Measurements from ENCODE around the gene ZRANB2. TPM values are rescaled to one million over a fixed set of nuclear protein-coding genes. Genes with fewer than 3 reads are reported as not detected.

The ZRANB2 gene
- polyA plus RNA-seq, 1 donor from 2014 or later: 181 TPM

DNA sequence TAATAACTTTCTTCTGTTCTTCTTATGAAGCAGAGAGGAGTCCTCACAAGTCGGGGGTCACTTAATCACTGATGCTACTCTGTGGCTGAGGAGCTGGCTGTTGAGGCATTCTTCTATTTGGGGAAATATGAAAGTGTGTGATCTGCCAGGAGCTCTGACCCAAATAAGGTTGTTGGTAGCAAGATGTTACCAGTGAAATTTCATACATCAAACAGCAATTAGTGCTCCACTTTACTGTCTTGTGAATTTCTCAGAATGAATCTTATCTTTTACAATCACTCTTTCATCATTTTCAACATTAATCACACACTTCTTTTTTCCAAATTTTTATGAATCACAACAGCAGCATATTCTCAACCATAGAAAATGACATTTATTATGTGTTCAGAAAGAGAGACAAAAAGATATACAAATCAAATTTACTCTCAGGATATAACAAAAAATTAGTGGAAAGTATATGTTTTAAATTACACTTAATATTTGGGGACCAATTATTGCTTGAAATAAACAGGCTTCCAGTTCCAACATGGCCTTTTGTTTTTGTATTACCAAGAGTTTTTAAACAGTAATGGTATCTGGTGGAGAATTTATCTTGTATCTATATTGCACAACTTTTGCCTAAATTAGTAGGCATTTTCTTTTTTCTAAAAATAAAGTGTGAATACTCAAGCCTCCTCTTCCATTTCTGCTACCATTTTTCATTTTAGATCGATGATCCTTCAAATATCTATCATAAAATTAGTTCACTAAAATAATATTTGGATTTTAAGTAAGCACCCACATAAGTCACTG lies 42.8 kb downstream of the ZRANB2 start:
- no peaks in the 10 kb centered on the region for H3K27me3 ChIP-seq (ENCODE audit: insufficient read depth, low read depth, low read length)
- no peaks in the 10 kb centered on the region for H3F3A ChIP-seq (ENCODE audit: insufficient read depth, low read length, poor library complexity, severe bottlenecking)
- no peak overlapping the region for H2AFZ ChIP-seq (ENCODE audit: low read depth, low read length)
- no peak for TF ChIP-seq REST (IDR thresholded peaks at IDR 0.05; ENCODE audit: borderline replicate concordance)
- TF ChIP-seq POLR2AphosphoS5 (IDR thresholded peaks at IDR 0.05): no peak
- TF ChIP-seq, protein P1, sequence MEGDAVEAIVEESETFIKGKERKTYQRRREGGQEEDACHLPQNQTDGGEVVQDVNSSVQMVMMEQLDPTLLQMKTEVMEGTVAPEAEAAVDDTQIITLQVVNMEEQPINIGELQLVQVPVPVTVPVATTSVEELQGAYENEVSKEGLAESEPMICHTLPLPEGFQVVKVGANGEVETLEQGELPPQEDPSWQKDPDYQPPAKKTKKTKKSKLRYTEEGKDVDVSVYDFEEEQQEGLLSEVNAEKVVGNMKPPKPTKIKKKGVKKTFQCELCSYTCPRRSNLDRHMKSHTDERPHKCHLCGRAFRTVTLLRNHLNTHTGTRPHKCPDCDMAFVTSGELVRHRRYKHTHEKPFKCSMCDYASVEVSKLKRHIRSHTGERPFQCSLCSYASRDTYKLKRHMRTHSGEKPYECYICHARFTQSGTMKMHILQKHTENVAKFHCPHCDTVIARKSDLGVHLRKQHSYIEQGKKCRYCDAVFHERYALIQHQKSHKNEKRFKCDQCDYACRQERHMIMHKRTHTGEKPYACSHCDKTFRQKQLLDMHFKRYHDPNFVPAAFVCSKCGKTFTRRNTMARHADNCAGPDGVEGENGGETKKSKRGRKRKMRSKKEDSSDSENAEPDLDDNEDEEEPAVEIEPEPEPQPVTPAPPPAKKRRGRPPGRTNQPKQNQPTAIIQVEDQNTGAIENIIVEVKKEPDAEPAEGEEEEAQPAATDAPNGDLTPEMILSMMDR (IDR thresholded peaks at IDR 0.05; ENCODE audit: poor library complexity, severe bottlenecking): no peak
- TF ChIP-seq EP300 (conservative IDR thresholded peaks at IDR 0.05; ENCODE audit: poor library complexity, severe bottlenecking): no peak
- TF ChIP-seq MXI1 (conservative IDR thresholded peaks at IDR 0.05; ENCODE audit: poor library complexity, severe bottlenecking): no peak
- no peak for TF ChIP-seq RAD21 (conservative IDR thresholded peaks at IDR 0.05)
- TF ChIP-seq TAF1 (IDR thresholded peaks at IDR 0.05; ENCODE audit: low read depth): no peak
- TF ChIP-seq SMC3 (conservative IDR thresholded peaks at IDR 0.05; ENCODE audit: poor library complexity): no peak
- no peak for TF ChIP-seq EZH2 (IDR thresholded peaks at IDR 0.05; ENCODE audit: borderline replicate concordance, insufficient read depth, low read length, poor library complexity, severe bottlenecking)
- H3K4me2 ChIP-seq (ENCODE audit: low read length): no peak overlapping the region
- H3K4me3 ChIP-seq (ENCODE audit: low read length): no peak overlapping the region
- H3K27ac ChIP-seq (ENCODE audit: low read length): no peak overlapping the region
- no peak overlapping the region for H3K9ac ChIP-seq (ENCODE audit: low read length)
- H3K79me2 ChIP-seq (replicated peaks; ENCODE audit: insufficient read depth, low read length): no peaks in the 10 kb centered on the region
- no peaks in the 10 kb centered on the region for H4K20me1 ChIP-seq (ENCODE audit: insufficient read depth)
- no peaks in the 10 kb centered on the region for H3K9me3 ChIP-seq (ENCODE audit: low read length)
- no peaks in the 10 kb centered on the region for H3K36me3 ChIP-seq (ENCODE audit: insufficient read depth, low read length)
- H3K9me2 ChIP-seq (ENCODE audit: insufficient read depth, low read length): no peaks in the 10 kb centered on the region

GRCh38 chr1:71037066-71037465 lies 43.8 kb downstream of the ZRANB2 start:
- no peak for TF ChIP-seq MXI1 (conservative IDR thresholded peaks at IDR 0.05; ENCODE audit: poor library complexity, severe bottlenecking)
- no peak for TF ChIP-seq TAF1 (IDR thresholded peaks at IDR 0.05; ENCODE audit: low read depth)
- no peak for TF ChIP-seq SMC3 (conservative IDR thresholded peaks at IDR 0.05; ENCODE audit: poor library complexity)
- TF ChIP-seq, protein P1 (IDR thresholded peaks at IDR 0.05; ENCODE audit: poor library complexity, severe bottlenecking): no peak
- no peak for TF ChIP-seq POLR2AphosphoS5 (IDR thresholded peaks at IDR 0.05)
- no peak for TF ChIP-seq EZH2 (IDR thresholded peaks at IDR 0.05; ENCODE audit: borderline replicate concordance, insufficient read depth, low read length, poor library complexity, severe bottlenecking)
- no peak for TF ChIP-seq REST (IDR thresholded peaks at IDR 0.05; ENCODE audit: borderline replicate concordance)
- no peak for TF ChIP-seq RAD21 (conservative IDR thresholded peaks at IDR 0.05)
- no peak for TF ChIP-seq EP300 (conservative IDR thresholded peaks at IDR 0.05; ENCODE audit: poor library complexity, severe bottlenecking)
- Histone ChIP-seq H3K27ac (ENCODE audit: low read length) (no peak overlapping the region), H3F3A (ENCODE audit: insufficient read depth, low read length, poor library complexity, severe bottlenecking) (no peaks in the 10 kb centered on the region), H3K4me3 (ENCODE audit: low read length) (no peak overlapping the region), H3K9me2 (ENCODE audit: insufficient read depth, low read length) (no peaks in the 10 kb centered on the region), H3K9ac (ENCODE audit: low read length) (no peak overlapping the region), H3K79me2 (replicated peaks; ENCODE audit: insufficient read depth, low read length) (no peaks in the 10 kb centered on the region), H3K4me2 (ENCODE audit: low read length) (no peak overlapping the region), H3K9me3 (ENCODE audit: low read length) (no peaks in the 10 kb centered on the region), H3K27me3 (ENCODE audit: insufficient read depth, low read depth, low read length) (no peaks in the 10 kb centered on the region), H3K36me3 (ENCODE audit: insufficient read depth, low read length) (no peaks in the 10 kb centered on the region), H2AFZ (ENCODE audit: low read depth, low read length) (no peak overlapping the region), H4K20me1 (ENCODE audit: insufficient read depth) (no peaks in the 10 kb centered on the region)

Data from neural cell (in vitro differentiated cells).